NCI-H2029 treated with DMSO at 0.1 percent for 48 hours (cell line): ENCODE data around the gene CAPZA1.

Experiments used
- DNase-seq: peaks from one replicate; lab custom pipeline; 2025; lab: John Stamatoyannopoulos, UW

Gene CAPZA1

GRCh38 chr1:112677501-112677900 is 57.9 kb downstream of the CAPZA1 start:
- DNase-seq: no peak

GRCh38 chr1:112678605-112679004 is 59.0 kb downstream of the CAPZA1 start:
- DNase-seq: no peak

GRCh38 chr1:112685913-112686312 is 66.3 kb downstream of the CAPZA1 start:
- DNase-seq: no peak

GRCh38 chr1:112686417-112686816 is 66.8 kb downstream of the CAPZA1 start:
- no peak for DNase-seq

GRCh38 chr1:112686835-112687234 is 67.2 kb downstream of the CAPZA1 start:
- DNase-seq: no peak

- DNase-seq: no peak
These were observed 67.7 kb downstream of the CAPZA1 start for GRCh38 chr1:112687361-112687760.

GRCh38 chr1:112687785-112688496 is 68.3 kb downstream of the CAPZA1 start:
- DNase-seq: peak; percentile 9

- DNase-seq: peak; percentile 47
These were observed 69.2 kb downstream of the CAPZA1 start for GRCh38 chr1:112688781-112689193.

GRCh38 chr1:112689196-112689841 is 69.7 kb downstream of the CAPZA1 start:
- no peak for DNase-seq

- DNase-seq: no peak
These were observed 70.2 kb downstream of the CAPZA1 start for GRCh38 chr1:112689842-112690237.

- no peak for DNase-seq
These were observed 73.0 kb downstream of the CAPZA1 start for GRCh38 chr1:112692681-112693080.

- DNase-seq: no peak
These were observed 74.2 kb downstream of the CAPZA1 start for GRCh38 chr1:112693821-112694220.

GRCh38 chr1:112694363-112694929 is 74.8 kb downstream of the CAPZA1 start:
- no peak for DNase-seq

GRCh38 chr1:112695276-112695675 is 75.6 kb downstream of the CAPZA1 start:
- no peak for DNase-seq

- no peak for DNase-seq
These were observed 77.1 kb downstream of the CAPZA1 start for GRCh38 chr1:112696578-112697314.

- DNase-seq: no peak
These were observed 78.2 kb downstream of the CAPZA1 start for GRCh38 chr1:112697781-112698201.

- peak; percentile 53 for DNase-seq
These were observed 79.0 kb downstream of the CAPZA1 start for GRCh38 chr1:112698366-112699310.

- DNase-seq: no peak
These were observed 80.0 kb downstream of the CAPZA1 start for GRCh38 chr1:112699425-112700144.

- peak; percentile 38 for DNase-seq
These were observed 80.9 kb downstream of the CAPZA1 start for GRCh38 chr1:112700290-112701226.
